Neural progenitor cell (in vitro differentiated cells): ENCODE results near the gene CRY2. TPM values are rescaled to one million over a fixed set of nuclear protein-coding genes. Genes with fewer than 3 reads are reported as not detected.

Experiments
- DNase-seq: peaks from one replicate; pipeline ENCODE4 v3.0.0-alpha.2; 2016; ENCODE audit warnings: low spot score
- H2AFZ ChIP-seq: fragments of 200-600 bp; sonication (generic); replicated peaks from 2 replicates; pipeline ENCODE4 v1.6.1; 2016; ENCODE audit warnings: antibody characterized with exemption
- H3F3A ChIP-seq: fragments of 200-600 bp; sonication (generic); 2 replicates; pipeline ENCODE4 v1.6.1; 2016; ENCODE audit warnings: antibody characterized with exemption, low read depth
- H3K27ac ChIP-seq: fragments of 200-600 bp; sonication (generic); 2 replicates; pipeline ENCODE4 v1.5.1; 2016; ENCODE audit warnings: mild to moderate bottlenecking
- H3K27me3 ChIP-seq: fragments of 200-600 bp; sonication (generic); 2 replicates; pipeline ENCODE4 v1.6.1; 2016; ENCODE audit warnings: mild to moderate bottlenecking, moderate library complexity
- H3K36me3 ChIP-seq: fragments of 200-600 bp; sonication (generic); 2 replicates; pipeline ENCODE4 v1.5.1; 2016
- H3K4me1 ChIP-seq: fragments of 200-600 bp; sonication (generic); 2 replicates; pipeline ENCODE4 v1.6.1; 2016; ENCODE audit warnings: mixed run types
- H3K4me2 ChIP-seq: fragments of 200-600 bp; sonication (generic); 2 replicates; pipeline ENCODE4 v1.6.1; 2016
- H3K4me3 ChIP-seq: fragments of 200-600 bp; sonication (generic); 2 replicates; pipeline ENCODE4 v1.5.1; 2016
- H3K79me2 ChIP-seq: fragments of 200-600 bp; sonication (generic); 2 replicates; pipeline ENCODE4 v1.6.1; 2016; ENCODE audit warnings: low read depth
- H3K9ac ChIP-seq: fragments of 200-600 bp; sonication (generic); 2 replicates; pipeline ENCODE4 v1.6.1; 2016
- H3K9me3 ChIP-seq: fragments of 200-600 bp; sonication (generic); 2 replicates; pipeline ENCODE4 v1.5.1; 2016; ENCODE audit warnings: low read depth
- H4K20me1 ChIP-seq: fragments of 200-600 bp; sonication (generic); 2 replicates; pipeline ENCODE4 v1.6.1; 2016; ENCODE audit warnings: low read depth
- H3K27ac Mint-ChIP-seq: 3 replicates; pipeline ENCODE4 v1.8.0; 2021; ENCODE audit warnings: mixed read lengths
- H3K27me3 Mint-ChIP-seq: 2 replicates; pipeline ENCODE4 v1.8.0; 2022; ENCODE audit warnings: low read depth, mild to moderate bottlenecking, inconsistent platforms, moderate library complexity, mixed read lengths; ENCODE audit not compliant: insufficient read depth
- H3K36me3 Mint-ChIP-seq: 3 replicates; pipeline ENCODE4 v1.8.0; 2021; ENCODE audit warnings: mixed read lengths
- H3K4me1 Mint-ChIP-seq: 3 replicates; pipeline ENCODE4 v1.8.0; 2021; ENCODE audit warnings: mixed read lengths
- H3K4me3 Mint-ChIP-seq: 3 replicates; pipeline ENCODE4 v1.8.0; 2021; ENCODE audit warnings: mild to moderate bottlenecking, moderate library complexity, mixed read lengths
- H3K9me3 Mint-ChIP-seq: 3 replicates; pipeline ENCODE4 v1.8.0; 2020; ENCODE audit warnings: mixed read lengths
- EZH2 ChIP-seq: fragments of 200-600 bp; sonication (generic); IDR thresholded peaks from 2 replicates; pipeline ENCODE4 v1.6.1; 2017; ENCODE audit warnings: antibody characterized with exemption, mild to moderate bottlenecking, moderate library complexity
- EZH2phosphoT487 ChIP-seq: fragments of 200-600 bp; sonication (generic); IDR thresholded peaks from 2 replicates; pipeline ENCODE4 v1.6.1; 2017; ENCODE audit warnings: antibody characterized with exemption
- total RNA-seq: library from RNA; depleted of rRNA; stranded (reverse); fragments of >200 nt; gene quantifications from 2 replicates; pipeline ENCODE4 v1.2.3, GENCODE V29; 2015; ENCODE audit warnings: low replicate concordance
- TF ChIP-seq, protein P1 (sequence below): fragments of 200-600 bp; sonication (generic); IDR thresholded peaks from 2 replicates; pipeline ENCODE4 v1.5.1; 2017; ENCODE audit warnings: antibody characterized with exemption, mild to moderate bottlenecking

CRY2 gene
- total RNA-seq, 1 donor from 2014 or later: 15.8 TPM

- peaks cover 17% of the 10 kb centered on the region for H3K4me1 ChIP-seq
- no peak for DNase-seq
- H3K9ac ChIP-seq: no peak overlapping the region
- TF ChIP-seq, protein P1, sequence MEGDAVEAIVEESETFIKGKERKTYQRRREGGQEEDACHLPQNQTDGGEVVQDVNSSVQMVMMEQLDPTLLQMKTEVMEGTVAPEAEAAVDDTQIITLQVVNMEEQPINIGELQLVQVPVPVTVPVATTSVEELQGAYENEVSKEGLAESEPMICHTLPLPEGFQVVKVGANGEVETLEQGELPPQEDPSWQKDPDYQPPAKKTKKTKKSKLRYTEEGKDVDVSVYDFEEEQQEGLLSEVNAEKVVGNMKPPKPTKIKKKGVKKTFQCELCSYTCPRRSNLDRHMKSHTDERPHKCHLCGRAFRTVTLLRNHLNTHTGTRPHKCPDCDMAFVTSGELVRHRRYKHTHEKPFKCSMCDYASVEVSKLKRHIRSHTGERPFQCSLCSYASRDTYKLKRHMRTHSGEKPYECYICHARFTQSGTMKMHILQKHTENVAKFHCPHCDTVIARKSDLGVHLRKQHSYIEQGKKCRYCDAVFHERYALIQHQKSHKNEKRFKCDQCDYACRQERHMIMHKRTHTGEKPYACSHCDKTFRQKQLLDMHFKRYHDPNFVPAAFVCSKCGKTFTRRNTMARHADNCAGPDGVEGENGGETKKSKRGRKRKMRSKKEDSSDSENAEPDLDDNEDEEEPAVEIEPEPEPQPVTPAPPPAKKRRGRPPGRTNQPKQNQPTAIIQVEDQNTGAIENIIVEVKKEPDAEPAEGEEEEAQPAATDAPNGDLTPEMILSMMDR: no peak
- no peak for TF ChIP-seq EZH2phosphoT487
- TF ChIP-seq EZH2: no peak
- peaks cover 7% of the 10 kb centered on the region for H3F3A ChIP-seq
- no peaks in the 10 kb centered on the region for H3K9me3 ChIP-seq
- H3K27me3 ChIP-seq: no peaks in the 10 kb centered on the region
- H3K4me3 ChIP-seq: no peak overlapping the region
- H3K36me3 Mint-ChIP-seq: peaks cover 5% of the 10 kb centered on the region
- peaks cover 11% of the 10 kb centered on the region for H3K79me2 ChIP-seq
- H3K4me3 Mint-ChIP-seq: no peak overlapping the region
- no peak overlapping the region for H3K4me2 ChIP-seq
- H3K9me3 Mint-ChIP-seq: no peaks in the 10 kb centered on the region
- peaks cover 18% of the 10 kb centered on the region for H3K4me1 Mint-ChIP-seq
- no peak overlapping the region for H3K27ac Mint-ChIP-seq
- H4K20me1 ChIP-seq: peaks cover 55% of the 10 kb centered on the region
- no peaks in the 10 kb centered on the region for H3K36me3 ChIP-seq
- no peaks in the 10 kb centered on the region for H3K27me3 Mint-ChIP-seq
- no peak overlapping the region for H3K27ac ChIP-seq
- no peak overlapping the region for H2AFZ ChIP-seq
Observed at GRCh38 chr11:45856044-45856468, 8.8 kb downstream of the CRY2 start.

- Mint-ChIP-seq H3K36me3 (peaks cover 7% of the 10 kb centered on the region), H3K4me1 (peaks cover 16% of the 10 kb centered on the region), H3K27me3 (peaks cover 2% of the 10 kb centered on the region), H3K27ac (no peak overlapping the region), H3K4me3 (no peak overlapping the region), H3K9me3 (no peaks in the 10 kb centered on the region)
- no peaks in the 10 kb centered on the region for H3F3A ChIP-seq
- peaks cover 8% of the 10 kb centered on the region for H3K79me2 ChIP-seq
- H3K4me1 ChIP-seq: peaks cover 17% of the 10 kb centered on the region
- no peaks in the 10 kb centered on the region for H3K9me3 ChIP-seq
- no peak for TF ChIP-seq EZH2phosphoT487
- TF ChIP-seq, protein P1: no peak
- TF ChIP-seq EZH2: no peak
- H3K9ac ChIP-seq: no peak overlapping the region
- no peaks in the 10 kb centered on the region for H3K36me3 ChIP-seq
- H3K27ac ChIP-seq: no peak overlapping the region
- no peak for DNase-seq
- H3K4me3 ChIP-seq: no peak overlapping the region
- no peak overlapping the region for H2AFZ ChIP-seq
- H3K4me2 ChIP-seq: no peak overlapping the region
- H3K27me3 ChIP-seq: no peaks in the 10 kb centered on the region
- H4K20me1 ChIP-seq: peaks cover 35% of the 10 kb centered on the region
Observed at GRCh38 chr11:45857961-45858474, 10.7 kb downstream of the CRY2 start.

DNA sequence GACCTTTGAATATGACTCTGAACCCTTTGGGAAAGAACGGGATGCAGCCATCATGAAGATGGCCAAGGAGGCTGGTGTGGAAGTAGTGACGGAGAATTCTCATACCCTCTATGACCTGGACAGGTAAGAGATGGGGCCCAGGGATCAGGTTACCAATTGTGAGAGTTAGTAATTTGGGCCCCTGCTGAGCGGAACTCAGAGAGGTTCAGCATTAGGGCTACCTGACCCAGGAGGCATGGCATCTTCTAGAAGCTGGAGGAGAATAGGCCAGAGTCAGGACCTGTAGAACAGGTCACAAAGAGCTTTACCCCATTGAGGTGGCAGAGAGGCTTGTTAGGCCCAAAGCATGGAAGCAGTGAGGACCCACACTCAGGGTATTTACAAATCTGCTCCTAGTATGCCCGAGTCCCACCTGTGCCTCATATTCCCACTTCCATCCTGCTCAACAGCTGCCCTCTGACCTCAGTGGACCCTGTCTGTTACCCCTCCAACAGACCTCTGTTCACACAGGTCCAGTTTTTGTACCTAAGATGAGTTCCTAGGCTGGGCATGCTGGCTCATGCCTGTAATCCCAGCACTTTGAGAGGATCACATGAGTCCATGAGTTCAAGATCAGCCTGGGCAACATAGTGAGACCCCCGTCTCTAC is 11.6 kb downstream of the CRY2 start:
- H3K4me1 ChIP-seq: peaks cover 17% of the 10 kb centered on the region
- no peak for DNase-seq
- H3K9ac ChIP-seq: no peak overlapping the region
- Mint-ChIP-seq H3K27ac (no peak overlapping the region), H3K36me3 (peaks cover 7% of the 10 kb centered on the region), H3K9me3 (no peaks in the 10 kb centered on the region), H3K4me1 (peaks cover 16% of the 10 kb centered on the region), H3K27me3 (peaks cover 2% of the 10 kb centered on the region), H3K4me3 (no peak overlapping the region)
- H3K27ac ChIP-seq: no peak overlapping the region
- no peaks in the 10 kb centered on the region for H3K9me3 ChIP-seq
- no peak overlapping the region for H3K4me3 ChIP-seq
- TF ChIP-seq, protein P1: no peak
- TF ChIP-seq EZH2 (no peak), EZH2phosphoT487 (no peak)
- no peaks in the 10 kb centered on the region for H3K36me3 ChIP-seq
- no peak overlapping the region for H2AFZ ChIP-seq
- no peaks in the 10 kb centered on the region for H3F3A ChIP-seq
- no peaks in the 10 kb centered on the region for H3K27me3 ChIP-seq
- no peak overlapping the region for H3K4me2 ChIP-seq
- peaks cover 27% of the 10 kb centered on the region for H4K20me1 ChIP-seq
- peaks cover 5% of the 10 kb centered on the region for H3K79me2 ChIP-seq
